Eye (tissue), 1 donor: ENCODE data around the gene TM6SF1.
"Not testable (repeated sequence)": the region's sequence is repeated elsewhere in the genome, so short reads cannot be mapped to it uniquely, and the experiment has no call there.

Experiments used
- DNase-seq: peaks from one replicate; pipeline ENCODE4 v3.0.0-alpha.2; 2015

TM6SF1 gene

GRCh38 chr15:83118968-83119367 is 11.5 kb downstream of the TM6SF1 start:
- no peak for DNase-seq

- no peak for DNase-seq
These were observed 12.6 kb downstream of the TM6SF1 start for GRCh38 chr15:83119968-83120581.

DNA sequence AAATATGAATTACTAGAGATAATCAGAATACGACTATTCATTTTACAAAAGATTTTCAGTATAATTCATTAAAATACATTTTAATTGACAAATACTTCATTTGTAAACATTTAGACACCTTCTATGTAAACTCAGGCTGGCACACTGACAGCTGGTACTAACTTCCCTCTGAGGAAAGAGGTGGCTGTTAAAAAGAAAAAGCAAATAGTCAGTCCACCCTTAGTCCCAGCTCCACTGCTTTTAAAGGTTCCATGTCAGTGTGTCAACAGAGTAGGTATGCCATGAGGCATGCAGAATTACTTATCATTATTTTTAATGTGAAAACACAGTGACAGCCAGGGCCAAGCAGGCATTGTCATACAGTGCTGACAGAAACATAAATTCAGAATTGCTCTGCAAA is 16.1 kb downstream of the TM6SF1 start:
- no peak for DNase-seq

DNA sequence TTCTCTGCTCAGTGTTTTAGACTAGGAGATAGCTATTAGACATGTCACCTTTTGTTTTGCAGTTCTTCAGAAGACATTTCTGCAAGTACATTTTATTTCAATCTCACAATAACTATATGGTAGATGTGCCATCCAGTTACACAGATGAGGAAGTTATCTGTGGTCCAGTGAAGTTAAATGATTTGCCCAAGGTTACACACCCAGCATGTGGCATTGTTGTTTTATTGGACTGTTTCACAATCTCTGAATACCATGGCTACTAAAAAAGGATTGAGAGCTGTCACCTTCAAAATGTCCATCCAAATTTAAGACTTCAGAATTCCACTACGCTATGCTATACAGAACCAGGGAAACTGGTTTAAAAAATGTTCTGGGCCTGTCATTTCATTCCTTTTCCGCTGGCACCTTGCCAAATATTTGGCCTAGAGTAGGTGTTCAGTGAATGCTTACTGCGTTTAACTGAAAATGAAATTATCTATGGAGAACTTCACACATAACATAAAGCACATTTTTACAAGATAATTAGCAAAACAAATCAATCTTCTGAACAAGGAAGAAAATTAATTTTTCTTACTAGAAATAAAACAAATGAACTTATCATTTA is 20.2 kb downstream of the TM6SF1 start:
- DNase-seq: no peak

GRCh38 chr15:83129791-83130190 is 22.3 kb downstream of the TM6SF1 start:
- no peak for DNase-seq

DNA sequence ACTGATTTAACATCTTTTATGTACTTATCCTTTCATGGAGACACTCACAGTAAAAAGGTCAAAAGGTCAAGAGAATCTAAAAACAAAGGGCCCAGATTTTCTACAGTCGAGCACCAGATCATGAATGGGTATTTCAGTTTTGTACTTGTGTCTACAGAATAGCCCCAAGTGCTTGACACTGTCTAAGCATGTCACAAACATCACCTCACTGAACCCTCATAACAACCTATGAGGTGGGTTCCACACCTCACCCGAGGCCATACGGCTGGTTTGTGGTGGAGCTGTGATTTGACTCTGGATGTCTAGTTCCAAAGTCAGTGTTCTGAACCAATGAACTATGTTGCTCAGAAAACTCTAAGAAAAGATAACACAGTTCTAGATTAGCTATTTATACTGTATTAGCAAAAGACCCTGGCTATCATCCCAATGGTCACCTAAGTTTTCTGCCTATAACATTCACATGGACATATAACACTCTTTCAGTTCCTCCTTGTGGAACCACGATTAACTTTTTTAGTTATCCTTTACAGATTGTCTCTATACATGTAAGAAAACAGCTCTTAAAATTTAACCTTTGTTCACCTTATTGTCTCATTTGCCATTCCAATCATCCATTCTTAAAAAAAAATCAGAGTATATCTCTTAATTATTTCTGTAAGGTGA is 25.5 kb downstream of the TM6SF1 start:
- DNase-seq: no peak

- DNase-seq: not testable (repeated sequence)
These were observed 34.7 kb downstream of the TM6SF1 start for GRCh38 chr15:83142151-83142550.

- DNase-seq: no peak
These were observed 37.3 kb downstream of the TM6SF1 start for GRCh38 chr15:83144771-83145170.

GRCh38 chr15:83153288-83153687 is 45.8 kb downstream of the TM6SF1 start:
- DNase-seq: no peak

- DNase-seq: no peak
These were observed 48.5 kb downstream of the TM6SF1 start for GRCh38 chr15:83155942-83156341.

- DNase-seq: no peak
These were observed 50.9 kb downstream of the TM6SF1 start for GRCh38 chr15:83158393-83158792.

DNA sequence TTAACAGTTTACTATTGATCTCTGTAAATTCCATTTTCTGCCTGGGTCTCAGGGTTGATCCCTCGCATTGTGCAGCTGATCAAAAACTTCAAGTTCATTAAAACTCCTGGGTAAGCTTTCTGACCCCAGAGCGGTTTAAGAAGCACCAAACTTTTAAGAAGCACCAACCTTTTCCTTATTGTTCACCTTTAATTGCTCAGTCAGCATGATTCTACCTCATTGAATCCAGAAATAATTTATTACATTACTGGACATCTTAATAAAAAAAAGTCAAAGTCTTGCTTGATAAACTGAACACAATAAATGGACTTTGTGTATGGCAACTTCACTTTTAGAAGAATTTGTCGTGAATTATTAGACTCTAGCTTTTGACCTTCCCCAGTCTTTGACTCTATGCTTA is 53.3 kb downstream of the TM6SF1 start:
- no peak for DNase-seq

DNA sequence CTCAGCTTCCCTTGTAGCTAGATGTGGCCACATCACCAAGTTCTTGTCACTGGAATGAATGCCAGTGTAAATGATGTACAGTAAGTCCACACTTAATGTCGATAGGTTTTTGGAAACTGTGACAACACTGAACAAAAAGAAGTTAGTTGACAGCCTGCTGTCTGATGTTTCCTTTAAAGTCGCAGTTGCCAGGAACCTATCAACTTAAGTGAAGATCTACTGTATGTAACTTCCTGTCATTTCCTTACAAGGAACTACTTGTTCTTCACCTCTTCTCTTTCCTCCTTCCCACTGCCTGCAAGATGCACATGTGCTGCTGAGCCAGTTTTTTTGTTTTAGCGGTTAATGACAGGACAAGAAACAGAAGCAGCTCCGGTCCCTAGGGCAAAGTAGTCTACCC is 55.6 kb downstream of the TM6SF1 start:
- no peak for DNase-seq

DNA sequence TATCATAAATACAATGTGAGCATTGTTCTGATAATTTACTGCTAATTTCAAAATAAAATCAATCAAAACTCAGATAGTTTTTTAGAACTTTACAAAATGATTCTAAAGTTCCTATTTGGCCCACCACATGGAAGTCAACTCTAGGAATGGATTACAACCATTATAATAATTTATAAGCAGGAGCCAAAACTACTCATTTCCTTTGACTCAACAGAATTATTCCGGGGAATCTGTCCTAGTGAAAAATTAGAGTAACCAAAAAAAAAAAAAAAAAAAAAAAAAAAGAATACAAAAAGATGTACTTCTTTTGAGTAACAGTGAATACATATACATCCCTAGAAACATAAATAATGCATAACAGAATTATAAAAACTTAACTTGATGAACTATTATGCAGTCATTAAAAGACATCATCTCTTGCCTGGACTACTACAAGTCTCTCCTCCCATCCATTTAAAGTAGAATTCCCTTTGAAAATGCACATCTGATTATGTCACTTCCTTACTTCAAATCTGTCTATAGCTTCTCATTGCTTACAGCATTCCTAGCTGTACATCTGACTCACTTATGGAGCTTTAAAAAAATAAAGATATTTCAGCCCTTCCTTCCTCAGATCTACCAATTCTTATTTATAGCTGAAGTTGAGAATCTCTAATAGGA is 56.8 kb downstream of the TM6SF1 start:
- DNase-seq: no peak

GRCh38 chr15:83164771-83165404 is 57.4 kb downstream of the TM6SF1 start:
- DNase-seq: no peak

GRCh38 chr15:83166218-83166617 is 58.8 kb downstream of the TM6SF1 start:
- DNase-seq: peak; percentile 53

DNA sequence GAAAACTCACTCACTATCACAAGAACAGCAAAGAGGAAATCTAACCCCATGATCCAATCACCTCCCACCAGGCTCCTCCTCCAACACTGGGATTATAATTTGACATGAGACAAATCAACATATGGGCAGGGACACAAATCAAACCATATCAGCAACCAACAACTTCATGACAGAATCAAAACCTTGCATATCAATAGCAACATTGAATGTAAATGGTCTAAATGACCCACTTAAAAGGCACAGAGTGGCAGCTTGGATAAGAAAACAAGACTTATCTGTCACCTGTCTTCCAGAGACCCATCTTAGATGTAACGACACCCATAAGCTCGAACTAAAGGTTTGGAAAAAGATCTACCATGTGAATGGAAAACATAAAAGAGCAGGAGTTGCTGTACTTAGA is 59.4 kb downstream of the TM6SF1 start:
- DNase-seq: no peak

- not testable (repeated sequence) for DNase-seq
These were observed 62.1 kb downstream of the TM6SF1 start for GRCh38 chr15:83169576-83169975.

GRCh38 chr15:83170474-83171165 is 63.2 kb downstream of the TM6SF1 start:
- DNase-seq: no peak

GRCh38 chr15:83174891-83175290 is 67.4 kb downstream of the TM6SF1 start:
- no peak for DNase-seq

- DNase-seq: no peak
These were observed 70.9 kb downstream of the TM6SF1 start for GRCh38 chr15:83178390-83178789.

- no peak for DNase-seq
These were observed 71.5 kb downstream of the TM6SF1 start for GRCh38 chr15:83178869-83179325.

DNA sequence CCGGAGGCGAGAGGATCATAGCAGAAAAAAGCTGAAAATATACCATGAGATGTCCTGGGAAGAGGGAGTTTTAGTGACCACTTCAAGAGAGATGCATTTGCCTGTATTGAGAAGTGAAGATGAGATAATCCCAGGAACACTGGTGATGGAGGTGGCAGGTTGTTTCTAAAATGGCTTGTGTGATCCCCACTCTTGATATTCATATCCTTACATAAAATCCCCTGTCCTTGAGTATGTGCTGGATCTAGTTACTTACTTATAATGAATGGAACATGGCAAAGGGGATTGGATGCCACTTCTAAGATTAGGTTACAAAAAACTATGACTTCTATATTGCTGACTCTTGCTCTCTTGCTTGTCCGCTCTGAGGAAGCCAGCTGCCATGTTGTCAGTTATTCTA is 78.1 kb downstream of the TM6SF1 start:
- DNase-seq: no peak
